GM12864 (cell line): ENCODE measurements around the gene GLUD1.
"Not testable (repeated sequence)": the region's sequence is repeated elsewhere in the genome, so short reads cannot be mapped to it uniquely, and the experiment has no call there.

Experiments
- DNase-seq: peaks from one replicate; pipeline ENCODE4 v3.0.0-alpha.2; 2011; ENCODE audit warnings: low read depth
- H3K4me3 ChIP-seq: 2 replicates; pipeline ENCODE4 v1.5.1; 2011; ENCODE audit warnings: mild to moderate bottlenecking, low read depth, low read length, control low read depth
- CTCF ChIP-seq: IDR thresholded peaks from 2 replicates; pipeline ENCODE4 v1.5.1; 2011; ENCODE audit warnings: low read depth, mild to moderate bottlenecking, moderate library complexity, low read length, control low read depth, inconsistent platforms; ENCODE audit errors: missing control alignments

Gene GLUD1

GRCh38 chr10:87058171-87058570, 36.5 kb downstream of the GLUD1 start:
- TF ChIP-seq CTCF, result no peak
- no peak for DNase-seq
- no peak overlapping the region for H3K4me3 ChIP-seq

- peak; percentile 8 for DNase-seq
- TF ChIP-seq CTCF, result peak; percentile 18
- H3K4me3 ChIP-seq, result no peak overlapping the region
These were observed 40.0 kb downstream of the GLUD1 start for GRCh38 chr10:87054373-87055295.

- TF ChIP-seq CTCF, result no peak
- no peak overlapping the region for H3K4me3 ChIP-seq
- DNase-seq, result no peak
These were observed 41.0 kb downstream of the GLUD1 start for GRCh38 chr10:87053577-87054181.

- H3K4me3 ChIP-seq, result no peak overlapping the region
- DNase-seq, result no peak
- TF ChIP-seq CTCF, result no peak
These were observed 41.5 kb downstream of the GLUD1 start for GRCh38 chr10:87053111-87053510.

- TF ChIP-seq CTCF, result no peak
- no peak overlapping the region for H3K4me3 ChIP-seq
- no peak for DNase-seq
These were observed 49.2 kb downstream of the GLUD1 start for GRCh38 chr10:87045434-87045938.

GRCh38 chr10:87043579-87043978, 51.1 kb downstream of the GLUD1 start:
- not testable (repeated sequence) for H3K4me3 ChIP-seq, DNase-seq

GRCh38 chr10:87038786-87039185, 55.9 kb downstream of the GLUD1 start:
- TF ChIP-seq CTCF, result no peak

More at GRCh38 chr10:87038786-87039185, 55.9 kb downstream of the GLUD1 start:
- H3K4me3 ChIP-seq, result no peak overlapping the region
- DNase-seq, result no peak
